HG03060 (cell line): ENCODE results near the gene B4GALNT2.
"Not testable (repeated sequence)": the region's sequence is repeated elsewhere in the genome, so short reads cannot be mapped to it uniquely, and the experiment has no call there.

ENCODE experiments used
- ATAC-seq: cut with Tn5 transposase; IDR thresholded peaks from one replicate; pipeline ENCODE4 v1.9.1; 2021; ENCODE audit warnings: low read depth, moderate number of reproducible peaks; ENCODE audit not compliant: unreplicated experiment

The B4GALNT2 gene

DNA sequence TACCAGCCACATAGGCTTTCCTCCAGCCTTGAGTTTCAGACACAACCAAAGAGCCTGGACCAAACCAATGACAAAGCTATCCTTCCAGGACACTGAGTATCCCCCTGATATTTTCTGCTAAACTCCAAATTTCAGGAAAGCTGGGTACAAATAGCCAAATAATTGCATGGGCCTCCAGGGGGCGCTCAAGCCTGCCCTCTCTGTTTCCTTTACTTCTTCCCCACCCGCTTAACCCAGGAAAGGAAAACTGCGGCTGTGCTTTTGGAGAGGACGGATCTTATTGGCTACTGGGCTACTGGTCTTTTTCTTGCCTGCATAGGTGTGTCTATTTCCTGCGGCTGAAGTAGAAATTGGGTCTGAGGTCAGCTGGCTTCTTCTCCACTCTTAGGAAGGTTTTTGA is 47.7 kb downstream of the B4GALNT2 start:
- ATAC-seq = no peak

DNA sequence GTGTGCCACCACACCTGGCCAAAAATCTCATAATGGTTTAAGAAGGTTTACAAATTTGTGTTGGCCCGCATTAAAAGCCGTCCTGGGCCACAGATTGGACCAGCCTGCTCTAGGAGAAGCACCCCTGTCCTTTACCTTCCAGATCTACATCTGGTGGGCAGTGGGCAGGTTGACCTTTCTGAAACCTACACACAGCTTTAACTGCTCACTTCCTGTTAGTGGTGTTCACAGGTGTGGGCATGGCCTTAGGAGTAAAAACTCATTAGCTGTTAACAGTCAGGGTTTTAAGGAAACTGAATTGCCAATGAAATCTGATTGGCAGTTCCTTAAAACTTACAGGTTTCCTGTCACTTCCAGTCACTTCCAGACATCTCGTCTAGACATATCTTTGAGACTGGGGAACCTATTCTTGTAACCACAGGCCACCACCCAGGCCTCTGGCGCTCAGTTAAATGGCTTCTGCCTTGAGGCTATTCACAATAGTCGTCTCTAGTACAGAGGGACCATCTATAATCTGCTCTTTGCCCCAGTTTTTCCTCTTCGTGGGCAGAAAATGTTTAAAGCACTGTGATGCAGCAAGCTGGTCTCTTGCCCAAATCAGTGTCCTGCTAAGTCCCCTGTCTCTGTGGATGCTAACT is 48.5 kb downstream of the B4GALNT2 start:
- no peak for ATAC-seq

DNA sequence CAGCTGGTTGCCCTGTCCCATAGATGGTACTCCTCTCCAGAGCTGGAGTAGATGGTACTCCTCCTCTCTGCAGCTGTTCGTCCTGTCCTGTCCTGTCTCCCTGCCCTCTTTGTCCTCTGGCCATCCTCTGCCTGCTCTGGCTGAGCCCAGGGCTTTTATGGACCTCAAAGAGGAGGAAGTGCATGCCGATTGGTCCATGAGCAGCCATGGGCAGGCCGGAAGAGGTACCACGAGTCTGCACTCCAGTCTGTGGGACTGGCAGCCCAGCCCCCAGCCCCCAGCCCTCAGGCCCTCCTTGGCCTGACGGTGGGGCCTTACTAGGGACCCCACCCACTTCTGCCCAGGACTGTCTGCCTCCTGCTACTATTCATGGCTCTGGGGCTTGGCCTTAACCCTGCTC is 50.8 kb downstream of the B4GALNT2 start:
- ATAC-seq = no peak

DNA sequence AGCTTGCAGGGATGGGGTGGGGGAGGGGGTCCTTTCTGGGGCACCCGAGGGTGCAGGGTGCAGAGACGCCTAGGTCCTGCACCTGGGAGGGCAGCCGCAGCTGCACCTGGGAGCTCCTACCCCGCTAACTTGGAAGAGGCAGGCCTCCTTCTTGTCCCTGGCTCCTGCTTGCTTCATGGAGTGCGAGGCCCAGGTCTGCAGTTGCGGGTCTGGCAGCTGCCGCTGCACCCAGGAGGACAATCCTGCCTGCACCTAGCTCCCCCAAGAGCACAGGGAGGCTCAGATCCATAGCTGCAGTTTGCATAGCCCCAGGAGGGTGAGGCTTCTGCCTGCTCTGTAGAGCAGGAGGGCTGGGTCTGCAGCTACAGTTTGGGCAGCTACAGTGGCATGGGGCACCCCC is 51.2 kb downstream of the B4GALNT2 start:
- ATAC-seq = no peak

DNA sequence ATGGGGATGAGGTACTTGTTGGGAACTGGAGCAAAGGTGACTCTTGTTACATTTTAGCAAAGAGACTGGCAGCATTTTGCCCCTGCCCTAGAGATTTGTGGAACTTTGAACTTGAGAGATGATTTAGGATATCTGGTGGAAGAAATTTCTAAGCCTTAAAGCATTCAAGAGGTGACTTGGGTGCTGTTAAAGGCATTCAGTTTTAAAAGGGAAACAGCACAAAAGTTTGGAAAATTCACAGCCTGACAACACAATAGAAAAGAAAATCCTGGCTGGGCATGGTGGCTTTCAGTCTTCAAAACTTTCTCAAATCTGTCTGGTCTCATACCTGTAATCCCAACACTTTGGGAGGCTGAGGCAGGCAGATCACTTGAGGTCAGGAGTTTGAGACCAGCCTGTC is 52.0 kb downstream of the B4GALNT2 start:
- not testable (repeated sequence) for ATAC-seq

DNA sequence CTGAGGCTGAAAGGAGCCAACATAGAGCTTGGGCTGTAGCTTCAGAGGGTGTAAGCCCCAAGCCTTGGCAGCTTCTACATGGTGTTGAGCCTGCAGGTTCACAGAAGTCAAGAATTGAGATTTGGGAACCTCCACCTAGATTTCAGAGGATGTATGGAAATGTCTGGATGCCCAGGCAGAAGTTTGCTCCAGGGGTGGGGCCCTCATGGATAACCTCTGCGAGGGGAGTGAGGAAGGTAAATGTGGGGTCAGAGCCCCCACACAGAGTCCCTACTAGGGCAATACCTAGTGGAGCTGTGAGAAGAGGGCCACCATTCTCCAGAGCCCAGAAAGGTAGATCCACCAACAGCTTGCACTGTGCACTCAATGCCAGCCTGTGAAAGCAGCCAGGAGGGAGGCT is 52.8 kb downstream of the B4GALNT2 start:
- ATAC-seq = not testable (repeated sequence)

DNA sequence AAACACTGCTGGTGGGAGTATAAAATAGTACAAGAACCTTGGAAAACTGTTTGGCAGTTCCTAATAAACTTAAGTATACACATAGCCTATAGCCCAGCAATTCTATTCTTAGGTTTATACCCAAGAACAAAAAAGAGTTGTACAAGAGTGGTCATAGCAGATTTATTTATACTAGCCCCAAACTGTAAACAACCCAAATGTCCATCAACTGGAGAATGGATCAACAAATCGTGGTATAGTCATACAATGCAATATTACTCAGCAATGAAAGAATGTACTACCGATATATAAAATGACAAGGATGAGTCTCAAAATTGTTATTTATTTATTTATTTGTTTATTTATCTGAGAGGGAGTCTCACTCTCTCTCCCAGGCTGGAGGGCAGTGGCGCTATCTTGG is 54.7 kb downstream of the B4GALNT2 start:
- ATAC-seq = no peak

DNA sequence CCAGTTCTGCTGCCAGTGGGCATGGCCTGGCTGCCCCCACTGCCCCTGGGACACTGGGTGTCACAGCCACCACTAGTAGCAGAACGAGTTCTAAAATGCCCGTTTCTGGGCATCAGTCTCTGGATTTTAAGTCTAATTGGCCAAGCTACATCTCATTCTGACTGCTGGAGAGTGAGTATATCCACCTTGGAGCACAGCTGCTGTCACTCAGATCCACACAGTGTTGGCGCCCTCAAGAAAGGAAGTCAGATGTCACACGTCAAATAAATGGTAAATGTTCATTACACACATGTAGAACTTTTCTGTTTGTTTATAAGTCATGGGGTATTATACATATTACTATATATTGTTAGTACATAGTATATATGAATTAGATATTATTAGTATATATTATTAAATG is 58.4 kb downstream of the B4GALNT2 start:
- ATAC-seq = no peak

DNA sequence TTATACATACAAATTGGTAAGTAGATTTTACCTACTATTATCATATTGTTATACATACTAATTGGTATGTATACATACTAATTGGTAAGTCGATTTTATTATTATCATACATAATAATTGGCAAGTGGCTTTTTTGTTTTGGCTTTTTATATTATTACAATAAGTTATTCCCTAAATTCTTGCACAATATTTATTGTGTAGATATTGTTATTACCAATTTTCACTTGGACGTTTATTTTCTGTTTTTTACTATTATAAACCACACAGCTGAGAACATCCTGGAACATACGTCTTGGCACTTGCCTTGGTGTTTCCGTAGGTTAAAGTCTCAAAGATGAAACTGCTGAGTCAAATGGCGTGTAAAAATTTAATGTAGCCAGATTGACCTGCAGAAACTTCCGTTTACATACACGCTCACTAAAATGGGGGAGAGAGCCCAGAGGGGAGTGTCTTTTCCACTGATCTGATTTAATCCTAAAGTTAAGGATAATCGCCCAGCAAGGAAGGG is 58.9 kb downstream of the B4GALNT2 start:
- ATAC-seq = peak; percentile 4

DNA sequence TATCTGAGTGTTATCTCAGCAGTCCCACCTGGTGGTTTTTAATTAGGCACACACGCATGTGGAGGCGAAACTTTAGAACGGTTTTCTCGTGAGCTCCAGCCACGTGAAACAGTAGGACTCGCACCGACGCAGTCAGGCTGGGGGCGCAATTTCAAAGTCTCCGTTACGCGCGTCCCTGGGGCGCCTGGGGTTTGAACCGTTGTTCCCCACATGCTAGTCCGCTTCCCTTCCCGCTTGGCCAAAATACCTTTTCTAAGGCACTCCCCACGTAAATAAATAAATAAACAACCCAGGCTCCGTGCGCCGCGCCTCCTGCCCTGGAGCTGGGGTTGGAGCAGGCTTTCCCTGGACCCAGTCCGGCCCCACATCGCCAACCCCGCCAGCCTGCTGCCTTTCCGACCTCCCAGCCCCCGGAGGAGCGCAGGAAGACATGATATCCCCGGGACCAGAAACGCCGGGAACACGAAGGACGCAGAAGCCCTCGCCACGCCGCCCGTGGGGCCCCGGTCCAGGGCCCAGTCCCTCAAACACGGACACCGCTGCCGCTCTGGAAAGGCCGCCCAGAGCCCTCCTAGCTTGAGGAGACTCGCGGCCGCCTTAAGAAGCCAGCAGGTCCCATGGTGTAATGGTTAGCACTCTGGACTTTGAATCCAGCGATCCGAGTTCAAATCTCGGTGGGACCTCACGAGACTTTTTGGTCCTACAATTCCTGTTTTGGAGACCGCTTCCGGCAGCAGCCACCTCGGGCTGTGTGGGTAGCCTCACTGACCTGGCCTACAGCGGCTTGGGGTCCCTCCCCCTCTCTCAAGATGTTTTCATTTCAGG is 59.6 kb downstream of the B4GALNT2 start:
- peak; percentile 33 for ATAC-seq

DNA sequence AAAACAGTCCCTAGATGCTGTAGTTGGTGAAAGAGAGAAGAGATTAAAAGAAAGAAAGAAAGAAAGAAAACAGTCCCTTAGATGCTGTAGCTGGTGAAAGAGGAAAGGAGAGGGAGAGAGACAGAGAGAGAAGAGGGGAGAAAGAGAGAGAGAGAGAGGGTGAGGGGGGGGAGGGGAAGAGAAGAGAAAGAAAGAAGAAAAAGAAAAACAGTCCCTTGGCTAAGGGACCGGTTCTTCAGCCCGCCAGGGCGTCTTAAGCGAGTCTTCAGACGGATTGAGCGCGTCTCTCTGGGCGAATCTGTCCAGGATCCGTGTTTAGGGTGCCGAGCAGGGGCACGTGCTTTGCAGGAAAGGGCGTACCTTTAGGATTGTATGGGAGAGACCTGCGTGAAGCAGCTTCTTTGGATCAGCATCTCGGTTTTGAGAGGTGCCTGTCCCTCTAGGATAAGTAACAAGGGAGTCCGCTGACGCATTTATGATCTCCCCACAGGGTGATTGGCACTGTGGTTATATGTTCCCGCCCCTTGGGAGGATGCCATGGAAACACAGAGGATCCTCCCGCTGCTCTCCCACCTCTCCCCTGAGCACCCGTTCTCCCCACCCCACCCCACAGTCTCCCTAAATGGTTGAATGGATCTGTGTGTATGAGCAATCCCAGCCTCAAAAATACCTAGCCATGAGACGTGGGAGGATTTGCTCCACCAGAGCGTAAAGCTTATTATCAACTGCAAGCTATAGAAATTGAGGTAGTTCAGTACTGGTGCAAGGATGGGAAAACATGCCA is 61.1 kb downstream of the B4GALNT2 start:
- no peak for ATAC-seq

DNA sequence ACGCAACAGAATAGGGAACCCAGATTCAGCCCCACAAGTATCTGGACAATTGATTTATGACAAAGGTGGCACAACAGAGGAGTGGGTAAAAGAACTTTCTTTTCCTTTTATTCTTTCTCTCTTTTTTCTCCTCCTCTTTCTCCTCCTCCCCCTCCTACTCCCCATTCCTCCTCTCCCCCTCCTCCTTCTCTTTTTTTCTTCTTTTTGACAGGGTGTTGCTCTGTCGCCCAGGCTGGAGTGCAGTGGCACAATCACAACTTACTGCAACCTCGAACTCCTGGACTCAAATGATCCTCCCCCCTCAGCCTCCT is 61.7 kb downstream of the B4GALNT2 start:
- no peak for ATAC-seq

DNA sequence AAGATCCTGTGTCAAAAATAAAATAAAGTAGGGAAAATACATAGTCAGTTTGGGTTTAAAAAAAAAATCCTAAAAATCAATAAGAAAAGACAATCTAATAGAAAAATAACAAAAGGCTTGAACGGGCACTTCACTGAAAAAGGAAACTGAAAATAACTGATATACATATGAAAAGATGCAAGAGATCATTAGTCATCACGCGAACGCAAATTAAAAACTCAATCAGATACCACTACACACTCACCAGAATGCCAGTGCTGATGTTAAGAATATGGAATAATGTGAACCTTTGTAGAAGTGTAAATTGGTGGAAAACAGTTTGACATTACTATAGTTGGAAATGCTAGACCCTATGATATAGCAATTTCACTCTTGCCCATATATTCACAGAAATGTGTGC is 63.2 kb downstream of the B4GALNT2 start:
- ATAC-seq = no peak

DNA sequence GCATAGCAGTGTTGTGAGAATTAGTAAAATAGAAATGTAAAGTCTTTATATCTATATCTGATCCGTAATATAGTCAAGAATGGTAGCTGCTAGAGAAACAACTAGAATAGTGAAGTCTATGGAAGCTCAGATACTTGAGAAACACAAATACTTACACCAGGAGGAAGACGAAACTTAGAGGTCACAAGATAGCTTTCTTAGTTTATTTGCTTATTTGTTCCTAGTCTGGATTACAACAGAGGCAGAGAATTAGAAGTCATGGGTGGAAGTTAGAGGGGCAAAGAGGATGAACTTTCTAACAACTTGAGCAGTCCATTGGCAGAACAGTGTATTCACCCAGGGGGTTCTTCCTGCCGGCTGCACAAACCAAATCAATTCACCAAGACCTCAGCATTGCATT is 64.0 kb downstream of the B4GALNT2 start:
- ATAC-seq = no peak

DNA sequence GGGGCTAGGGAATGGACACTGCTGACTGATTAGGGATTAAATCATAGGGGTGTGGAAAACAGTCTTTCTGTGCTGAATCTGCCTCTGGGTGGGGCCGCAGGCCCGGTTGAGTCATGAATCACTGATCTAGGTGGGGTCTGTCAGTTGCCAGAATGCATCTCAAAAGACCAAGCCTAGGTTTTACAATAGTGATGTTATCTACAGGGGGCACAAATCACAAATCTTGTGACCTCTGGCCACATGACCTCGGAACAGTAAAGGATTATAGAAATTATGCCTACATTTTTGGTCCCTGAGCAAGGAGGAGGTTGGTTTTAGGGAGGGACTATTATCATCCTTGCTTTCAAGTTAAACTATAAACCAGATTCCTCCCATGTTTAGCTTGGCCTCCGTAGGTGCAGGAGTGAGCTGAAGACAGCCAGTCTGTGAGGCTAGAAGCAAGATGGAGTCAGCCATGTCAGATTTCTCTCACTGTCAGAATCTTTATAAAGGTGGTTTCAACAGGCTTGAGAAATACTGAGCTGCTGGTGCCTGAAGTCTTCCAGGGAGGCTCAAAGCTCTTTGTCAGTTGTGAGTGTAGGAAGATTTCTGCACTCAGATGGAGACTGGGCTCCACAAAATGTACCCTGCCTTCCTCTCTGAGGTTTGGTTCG is 64.9 kb downstream of the B4GALNT2 start:
- no peak for ATAC-seq

DNA sequence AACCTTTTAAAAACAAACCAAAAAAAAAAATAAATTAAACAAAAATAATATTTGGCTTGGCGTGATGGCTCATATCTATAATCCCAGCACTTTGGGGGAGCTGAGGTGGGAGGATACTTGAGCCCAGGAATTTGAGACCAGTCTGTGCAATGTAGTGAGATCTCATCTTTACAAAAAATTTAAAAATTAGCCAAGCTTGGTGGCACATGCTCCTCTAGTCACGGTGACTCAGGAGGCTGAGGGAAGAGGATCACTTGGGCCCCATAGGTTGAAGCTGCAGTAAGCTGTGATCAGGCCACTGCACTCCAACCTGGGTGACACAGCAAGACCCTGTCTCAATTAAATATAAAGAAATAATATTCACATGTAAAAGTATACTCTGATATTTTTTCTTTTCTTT is 65.6 kb downstream of the B4GALNT2 start:
- ATAC-seq = no peak

DNA sequence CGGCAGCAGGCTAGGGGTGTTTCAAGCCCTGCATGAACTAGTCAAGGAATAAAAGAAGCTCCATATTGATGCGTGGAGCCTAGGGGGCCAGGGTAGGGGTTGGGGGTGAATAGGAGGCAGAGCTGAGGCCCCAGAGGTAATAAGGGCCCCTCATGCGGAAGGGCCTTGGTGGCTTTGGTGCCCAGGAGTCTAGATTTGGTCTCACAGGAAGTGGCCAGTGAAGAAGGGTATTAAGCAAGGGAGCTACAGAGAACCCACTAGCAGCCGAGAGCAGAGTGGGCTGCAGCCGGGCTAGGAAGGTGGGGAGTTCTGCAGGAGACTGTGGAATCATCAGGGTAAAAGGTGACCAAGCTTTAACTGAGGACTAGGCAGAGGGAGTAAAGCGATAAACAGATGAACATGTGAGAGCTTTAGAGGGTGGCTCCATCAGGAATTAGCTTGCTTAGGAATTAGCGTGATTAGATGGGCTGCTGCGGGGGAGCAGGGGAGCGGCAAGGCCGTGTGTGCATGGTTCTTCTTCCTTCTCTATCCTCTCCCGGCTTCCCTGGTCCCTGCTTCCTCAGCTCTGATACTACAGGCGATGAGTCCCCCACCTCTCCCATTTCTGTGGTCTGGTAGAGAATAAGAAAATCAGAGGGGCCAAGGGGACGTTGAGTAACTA is 68.0 kb downstream of the B4GALNT2 start:
- ATAC-seq = no peak

DNA sequence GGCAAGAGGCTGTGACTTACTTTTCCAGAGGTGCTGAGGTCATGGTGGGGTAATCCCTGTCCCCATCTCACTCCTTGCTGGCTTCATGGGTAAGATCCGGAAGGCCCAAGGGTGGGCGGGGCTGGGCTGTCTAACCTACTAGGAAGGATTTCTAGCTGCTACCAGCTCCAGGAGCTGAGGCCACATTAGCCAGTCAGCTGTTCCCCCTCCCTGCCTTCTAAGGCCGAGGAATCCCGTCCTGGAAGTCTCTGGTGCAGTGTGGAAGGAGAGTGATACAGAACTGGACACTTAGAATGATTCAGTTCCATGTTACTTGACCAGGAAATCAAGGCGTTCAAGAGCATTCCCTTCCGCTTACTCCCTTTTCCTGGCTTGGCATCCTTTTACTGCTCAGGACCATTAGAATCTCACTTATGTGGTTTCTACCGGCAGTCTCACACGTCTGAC is 68.9 kb downstream of the B4GALNT2 start:
- no peak for ATAC-seq

DNA sequence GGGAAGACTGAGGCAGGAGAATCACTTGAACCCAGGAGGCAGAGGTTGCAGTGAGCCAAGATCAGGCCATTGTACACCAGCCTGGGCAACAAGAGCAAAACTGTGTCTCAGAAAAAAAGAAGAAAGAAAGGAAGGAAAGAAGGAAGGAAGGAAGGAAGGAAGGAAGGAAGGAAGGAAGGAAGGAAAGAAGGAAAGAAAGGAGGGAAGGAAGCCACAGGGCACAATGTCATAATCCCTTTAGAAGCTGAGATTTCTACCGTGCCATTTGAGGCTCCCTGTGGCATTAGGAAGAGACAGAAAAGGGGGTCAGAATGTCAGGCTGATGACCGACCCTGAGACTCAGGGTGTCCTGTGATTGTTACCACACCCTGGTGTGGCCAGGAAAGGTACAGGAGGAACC is 71.2 kb downstream of the B4GALNT2 start:
- no peak for ATAC-seq

DNA sequence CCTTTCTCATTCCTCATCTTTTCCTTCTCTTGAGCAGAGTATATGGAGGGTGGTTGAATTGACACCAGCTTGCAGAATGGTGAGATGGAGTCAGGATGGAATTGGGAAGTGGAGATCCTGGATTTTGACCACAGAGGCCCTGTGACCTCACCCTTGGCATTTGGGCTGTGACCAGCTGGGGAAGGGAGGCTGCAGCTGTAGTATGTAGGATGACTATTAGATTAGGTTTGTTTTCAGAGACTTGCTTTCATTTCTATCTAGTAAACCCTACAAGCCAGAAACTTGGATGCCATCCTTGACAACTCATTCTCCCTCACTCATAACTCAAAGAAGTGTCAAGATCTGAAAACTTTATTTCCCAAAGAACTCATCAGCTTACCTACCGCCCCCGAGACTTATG is 71.9 kb downstream of the B4GALNT2 start:
- no peak for ATAC-seq
